Panc1 (cell line): ENCODE measurements around the gene ZNF500. TPM values are rescaled to one million over a fixed set of nuclear protein-coding genes. Genes with fewer than 3 reads are reported as not detected.

Experiments
- ATAC-seq: fragments of 200-7000 bp; cut with Tn5 transposase; 2 replicates; pipeline ENCODE4 v1.9.1; 2020; ENCODE audit warnings: mild to moderate bottlenecking, moderate library complexity
- BruUV-seq: library from RNA; stranded (reverse); fragments of 400-500 nt; replicated peaks from 2 replicates; lab custom pipeline; 2021; lab: Mats Ljungman, UMichigan
- CTCF ChIA-PET: fragments of 300-600 bp; sonication (Branson Sonifier 250); formaldehyde crosslinking; loops from one replicate; lab custom pipeline; 2022; ENCODE audit warnings: antibody characterized with exemption; lab: Charles Lee
- POLR2A ChIA-PET: fragments of 300-600 bp; sonication (Branson Sonifier 250); formaldehyde crosslinking; loops from one replicate; lab custom pipeline; 2022; ENCODE audit warnings: antibody characterized with exemption; lab: Charles Lee
- DNase-seq: peaks from one replicate; pipeline ENCODE4 v3.0.0-alpha.2; 2010; ENCODE audit warnings: low read depth, low spot score
- H3K27ac ChIP-seq: 2 replicates; pipeline ENCODE4 v1.5.1; 2011; ENCODE audit warnings: mild to moderate bottlenecking, low read length, inconsistent platforms
- H3K27me3 ChIP-seq: fragments of 200-500 bp; sonication (Bioruptor generic); 2 replicates; pipeline ENCODE4 v1.6.0; 2014; ENCODE audit warnings: low read length, inconsistent platforms; ENCODE audit not compliant: control insufficient read depth, insufficient read depth
- H3K36me3 ChIP-seq: fragments of 200-500 bp; sonication (Bioruptor generic); 2 replicates; pipeline ENCODE4 v1.5.1; 2014; ENCODE audit warnings: inconsistent platforms, mild to moderate bottlenecking, low read length, moderate library complexity; ENCODE audit not compliant: control insufficient read depth, insufficient read depth
- H3K4me1 ChIP-seq: 2 replicates; pipeline ENCODE4 v1.5.1; 2011; ENCODE audit warnings: inconsistent platforms, mild to moderate bottlenecking, low read length, moderate library complexity; ENCODE audit not compliant: control insufficient read depth, insufficient read depth
- H3K4me3 ChIP-seq, 2 experiments: 2 replicates each; pipeline ENCODE4 v1.5.1; 2011 to 2012; ENCODE audit warnings: low read depth in 2 of 2, low read length in 2 of 2, mild to moderate bottlenecking in 2 of 2, inconsistent platforms in 1 of 2, moderate library complexity in 1 of 2
- H3K9me3 ChIP-seq: fragments of 200-500 bp; sonication (Bioruptor generic); 2 replicates; pipeline ENCODE4 v1.5.1; 2014; ENCODE audit warnings: low read depth, mild to moderate bottlenecking, inconsistent platforms, low read length, moderate library complexity; ENCODE audit not compliant: control insufficient read depth, insufficient read depth
- POLR2AphosphoS5 ChIP-seq: IDR thresholded peaks from 2 replicates; pipeline ENCODE4 v1.6.1; 2012; ENCODE audit warnings: mild to moderate bottlenecking, low read depth, low read length, moderate library complexity
- SIN3A ChIP-seq: IDR thresholded peaks from 2 replicates; pipeline ENCODE4 v1.6.1; 2012; ENCODE audit warnings: low read depth, mild to moderate bottlenecking, low read length, moderate library complexity, borderline replicate concordance; ENCODE audit not compliant: insufficient read depth
- TCF7L2 ChIP-seq: IDR thresholded peaks from 2 replicates; pipeline ENCODE4 v1.6.1; 2011; ENCODE audit warnings: mild to moderate bottlenecking, low read depth, low read length, inconsistent platforms
- in situ Hi-C: cut with HindIII; loops from 2 replicates; pipeline ENCODE4 v1.10.0; 2016; ENCODE audit warnings: low sequenced_read_pairs, low pct_unique_long_range_greater_than_20kb
- intact Hi-C: fragments of 100-400 bp; cut with micrococcal nuclease; formaldehyde crosslinking; loops from one replicate; pipeline ENCODE4 v1.10.0; 2022; ENCODE audit not compliant: unreplicated experiment
- total RNA-seq: library from RNA; stranded (reverse); gene quantifications from one replicate; pipeline ENCODE4 v1.2.1, GENCODE V29; 2021; ENCODE audit not compliant: unreplicated experiment
- TF ChIP-seq, protein P1 (sequence below): fragments of 450-650 bp; IDR thresholded peaks from 2 replicates; pipeline ENCODE4 v1.5.1; 2017; ENCODE audit warnings: mild to moderate bottlenecking
- TF ChIP-seq, protein P2 (sequence below), 2 experiments: IDR thresholded peaks; 2 replicates each; pipeline ENCODE4 v1.6.1; 2011 to 2012; ENCODE audit warnings: low read depth in 2 of 2, control low read depth in 1 of 2, low read length in 1 of 2, mild to moderate bottlenecking in 1 of 2, moderate library complexity in 1 of 2; ENCODE audit not compliant: insufficient read depth in 1 of 2

Gene ZNF500
- total RNA-seq, 1 experiment from 2014 or later, result 25.8 TPM

DNA sequence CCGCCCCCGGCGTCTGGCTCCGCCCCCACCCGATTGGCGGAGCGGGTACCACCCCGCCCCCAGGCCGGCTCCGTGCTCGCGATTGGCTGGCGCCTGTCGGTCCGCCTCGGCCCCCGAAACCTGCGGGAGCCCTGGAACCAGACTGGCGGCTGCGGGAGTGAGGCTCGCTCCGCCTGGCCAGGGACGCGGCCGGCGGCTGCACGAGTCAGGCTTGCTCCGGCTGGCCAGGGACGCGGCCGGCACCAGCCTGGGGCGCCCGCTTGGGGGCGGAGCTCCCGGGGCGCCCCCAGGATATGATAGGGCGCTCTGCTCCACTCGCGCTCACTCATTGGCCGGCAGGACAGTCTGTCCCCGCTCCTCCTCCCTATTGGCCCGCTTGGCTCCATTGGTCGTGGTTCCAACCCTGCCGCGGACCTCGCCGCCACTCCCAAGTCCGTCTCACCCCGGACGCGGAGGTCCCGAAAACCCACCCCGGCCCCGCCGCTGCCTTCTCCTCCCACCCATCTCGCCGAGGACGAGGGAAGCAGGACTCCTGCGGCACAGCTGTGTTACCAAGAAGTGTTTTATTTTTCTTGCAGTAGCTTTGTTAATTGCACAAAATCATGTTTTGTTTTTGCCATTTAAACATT is 35.8 kb upstream of the ZNF500 start:
- peaks cover 27% of the 10 kb centered on the region for H3K4me1 ChIP-seq
- peak; percentile 39; the same call in 1 of the 2 replicates for TF ChIP-seq POLR2AphosphoS5
- no peak for TF ChIP-seq TCF7L2
- H3K4me3 ChIP-seq, result peak overlapping the region; percentile 66 to 70
- no peaks in the 10 kb centered on the region for H3K36me3 ChIP-seq
- BruUV-seq, result no TSS peak
- no peaks in the 10 kb centered on the region for H3K9me3 ChIP-seq
- no peaks in the 10 kb centered on the region for H3K27me3 ChIP-seq
- CTCF ChIA-PET, result interaction anchor here (0.7 kb wide), 1 partner anchor 134 kb away, joined by 3 read pairs; no protein-coding TSS in a partner anchor
- peak overlapping the region; percentile 85 for H3K27ac ChIP-seq
- ATAC-seq (peak; percentile 94), DNase-seq (peak; percentile 58)
- intact Hi-C loops (no loop called here), in situ Hi-C loops (no loop called here)
- POLR2A ChIA-PET, result no interaction called here

GRCh38 chr16:4801962-4802658 is 35.1 kb upstream of the ZNF500 start, which contains the start of gene ROGDI:
Gene ROGDI (minus strand): TSS chr16:4802633. CDS start chr16:4802571, 62 bp downstream.
- TF ChIP-seq, protein P1, sequence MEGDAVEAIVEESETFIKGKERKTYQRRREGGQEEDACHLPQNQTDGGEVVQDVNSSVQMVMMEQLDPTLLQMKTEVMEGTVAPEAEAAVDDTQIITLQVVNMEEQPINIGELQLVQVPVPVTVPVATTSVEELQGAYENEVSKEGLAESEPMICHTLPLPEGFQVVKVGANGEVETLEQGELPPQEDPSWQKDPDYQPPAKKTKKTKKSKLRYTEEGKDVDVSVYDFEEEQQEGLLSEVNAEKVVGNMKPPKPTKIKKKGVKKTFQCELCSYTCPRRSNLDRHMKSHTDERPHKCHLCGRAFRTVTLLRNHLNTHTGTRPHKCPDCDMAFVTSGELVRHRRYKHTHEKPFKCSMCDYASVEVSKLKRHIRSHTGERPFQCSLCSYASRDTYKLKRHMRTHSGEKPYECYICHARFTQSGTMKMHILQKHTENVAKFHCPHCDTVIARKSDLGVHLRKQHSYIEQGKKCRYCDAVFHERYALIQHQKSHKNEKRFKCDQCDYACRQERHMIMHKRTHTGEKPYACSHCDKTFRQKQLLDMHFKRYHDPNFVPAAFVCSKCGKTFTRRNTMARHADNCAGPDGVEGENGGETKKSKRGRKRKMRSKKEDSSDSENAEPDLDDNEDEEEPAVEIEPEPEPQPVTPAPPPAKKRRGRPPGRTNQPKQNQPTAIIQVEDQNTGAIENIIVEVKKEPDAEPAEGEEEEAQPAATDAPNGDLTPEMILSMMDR, result no peak
- TF ChIP-seq SIN3A, result peak; percentile 35; the same call in 1 of the 2 replicates

GRCh38 chr16:4801051-4801961 is 34.3 kb upstream of the ZNF500 start:
- Histone ChIP-seq H3K4me1 (peaks cover 27% of the 10 kb centered on the region), H3K27me3 (no peaks in the 10 kb centered on the region), H3K36me3 (no peaks in the 10 kb centered on the region), H3K4me3 (peak overlapping the region; percentile 66 to 70), H3K27ac (peak overlapping the region; percentile 81), H3K9me3 (no peaks in the 10 kb centered on the region)
- TF ChIP-seq SIN3A (no peak), TCF7L2 (no peak)
- TF ChIP-seq, protein P2, sequence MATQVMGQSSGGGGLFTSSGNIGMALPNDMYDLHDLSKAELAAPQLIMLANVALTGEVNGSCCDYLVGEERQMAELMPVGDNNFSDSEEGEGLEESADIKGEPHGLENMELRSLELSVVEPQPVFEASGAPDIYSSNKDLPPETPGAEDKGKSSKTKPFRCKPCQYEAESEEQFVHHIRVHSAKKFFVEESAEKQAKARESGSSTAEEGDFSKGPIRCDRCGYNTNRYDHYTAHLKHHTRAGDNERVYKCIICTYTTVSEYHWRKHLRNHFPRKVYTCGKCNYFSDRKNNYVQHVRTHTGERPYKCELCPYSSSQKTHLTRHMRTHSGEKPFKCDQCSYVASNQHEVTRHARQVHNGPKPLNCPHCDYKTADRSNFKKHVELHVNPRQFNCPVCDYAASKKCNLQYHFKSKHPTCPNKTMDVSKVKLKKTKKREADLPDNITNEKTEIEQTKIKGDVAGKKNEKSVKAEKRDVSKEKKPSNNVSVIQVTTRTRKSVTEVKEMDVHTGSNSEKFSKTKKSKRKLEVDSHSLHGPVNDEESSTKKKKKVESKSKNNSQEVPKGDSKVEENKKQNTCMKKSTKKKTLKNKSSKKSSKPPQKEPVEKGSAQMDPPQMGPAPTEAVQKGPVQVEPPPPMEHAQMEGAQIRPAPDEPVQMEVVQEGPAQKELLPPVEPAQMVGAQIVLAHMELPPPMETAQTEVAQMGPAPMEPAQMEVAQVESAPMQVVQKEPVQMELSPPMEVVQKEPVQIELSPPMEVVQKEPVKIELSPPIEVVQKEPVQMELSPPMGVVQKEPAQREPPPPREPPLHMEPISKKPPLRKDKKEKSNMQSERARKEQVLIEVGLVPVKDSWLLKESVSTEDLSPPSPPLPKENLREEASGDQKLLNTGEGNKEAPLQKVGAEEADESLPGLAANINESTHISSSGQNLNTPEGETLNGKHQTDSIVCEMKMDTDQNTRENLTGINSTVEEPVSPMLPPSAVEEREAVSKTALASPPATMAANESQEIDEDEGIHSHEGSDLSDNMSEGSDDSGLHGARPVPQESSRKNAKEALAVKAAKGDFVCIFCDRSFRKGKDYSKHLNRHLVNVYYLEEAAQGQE (IDR thresholded peaks at IDR 0.05; ENCODE audit: insufficient read depth in 1 of 2, low read depth in 2 of 2, low read length in 1 of 2), result no peak
- DNase-seq (no peak), ATAC-seq (no peak)
- ChIA-PET POLR2A (no interaction called here), CTCF (no interaction called here)
- in situ Hi-C loops, result no loop called here
- no TSS peak for BruUV-seq
- intact Hi-C loops, result no loop called here

More at GRCh38 chr16:4801962-4802658, 35.1 kb upstream of the ZNF500 start, which contains the start of gene ROGDI:
- H3K27me3 ChIP-seq, result no peaks in the 10 kb centered on the region
- CTCF ChIA-PET, result interaction anchor here (0.7 kb wide), 1 partner anchor 134 kb away, joined by 3 read pairs; no protein-coding TSS in a partner anchor
- H3K4me1 ChIP-seq, result peaks cover 27% of the 10 kb centered on the region
- H3K4me3 ChIP-seq, result peak within 1 kb of the TSS; percentile 66 to 70
- POLR2A ChIA-PET, result no interaction called here
- H3K36me3 ChIP-seq, result no peaks in the 10 kb centered on the region
- BruUV-seq, result no TSS peak
- in situ Hi-C loops (no loop called here), intact Hi-C loops (no loop called here)
- ATAC-seq (peak; percentile 79), DNase-seq (no peak)
- no peaks in the 10 kb centered on the region for H3K9me3 ChIP-seq
- H3K27ac ChIP-seq, result peak within 1 kb of the TSS; percentile 85
